Measurements from ENCODE around the gene C6orf58.

GRCh38 chr6:127635091-127635490 is 58.1 kb downstream of the C6orf58 start:
- no peak for TF ChIP-seq CTCF (IDR thresholded peaks at IDR 0.05)
- no peak for TF ChIP-seq POLR2A (IDR thresholded peaks at IDR 0.05)

Measured in ovary (tissue), 3 donors.